NCI-H69 (cell line): ENCODE results near the gene ALG9.

Experiments
- DNase-seq: peaks from one replicate; lab custom pipeline; 2025; lab: John Stamatoyannopoulos, UW

ALG9 gene

GRCh38 chr11:111835665-111836064, 35.7 kb downstream of the ALG9 start:
- no peak for DNase-seq

- DNase-seq: no peak
These were observed 36.8 kb downstream of the ALG9 start for GRCh38 chr11:111834432-111835163.

GRCh38 chr11:111833524-111833923, 37.9 kb downstream of the ALG9 start:
- DNase-seq: peak; percentile 28

GRCh38 chr11:111829185-111829968, 42.0 kb downstream of the ALG9 start:
- no peak for DNase-seq

GRCh38 chr11:111826322-111826950, 44.9 kb downstream of the ALG9 start:
- no peak for DNase-seq

GRCh38 chr11:111823629-111824028, 47.8 kb downstream of the ALG9 start:
- DNase-seq: no peak

GRCh38 chr11:111823131-111823530, 48.2 kb downstream of the ALG9 start:
- DNase-seq: no peak

GRCh38 chr11:111819829-111820237, 51.5 kb downstream of the ALG9 start:
- DNase-seq: peak; percentile 16

- DNase-seq: no peak
These were observed 52.1 kb downstream of the ALG9 start for GRCh38 chr11:111819161-111819828.

GRCh38 chr11:111815489-111815888, 55.9 kb downstream of the ALG9 start:
- no peak for DNase-seq

- no peak for DNase-seq
These were observed 56.6 kb downstream of the ALG9 start for GRCh38 chr11:111814557-111815320.

GRCh38 chr11:111814106-111814505, 57.3 kb downstream of the ALG9 start:
- no peak for DNase-seq

GRCh38 chr11:111812211-111812610, 59.2 kb downstream of the ALG9 start:
- DNase-seq: no peak

GRCh38 chr11:111811445-111811844, 59.9 kb downstream of the ALG9 start:
- no peak for DNase-seq

GRCh38 chr11:111808834-111809233, 62.5 kb downstream of the ALG9 start:
- no peak for DNase-seq

- DNase-seq: no peak
These were observed 63.3 kb downstream of the ALG9 start for GRCh38 chr11:111808063-111808588.

- no peak for DNase-seq
These were observed 64.3 kb downstream of the ALG9 start for GRCh38 chr11:111807076-111807475.

GRCh38 chr11:111801135-111801534, 70.2 kb downstream of the ALG9 start:
- DNase-seq: peak; percentile 42

- peak; percentile 44 for DNase-seq
These were observed 73.1 kb downstream of the ALG9 start for GRCh38 chr11:111798279-111798678.

GRCh38 chr11:111797145-111797581, 74.2 kb downstream of the ALG9 start:
- peak; percentile 89 for DNase-seq

GRCh38 chr11:111796696-111797095, 74.7 kb downstream of the ALG9 start:
- peak; percentile 71 for DNase-seq
